Stomach (tissue), 4 donors: ENCODE results near the gene MYB.

Experiments used
- EP300 ChIP-seq: sonication (generic); formaldehyde crosslinking; IDR thresholded peaks from one replicate; pipeline ENCODE4 v1.6.1; 2017; ENCODE audit warnings: antibody characterized with exemption
- POLR2AphosphoS5 ChIP-seq, 3 donors: sonication (generic); formaldehyde crosslinking; IDR thresholded peaks; one replicate each; pipeline ENCODE4 v1.6.1; 2016; ENCODE audit warnings: antibody characterized with exemption in 3 of 3
- TF ChIP-seq, protein P1 (sequence below), 7 experiments: fragments of 450-650 bp in 4 of 7; fragments of 200-600 bp in 3 of 7; sonication (generic) in 3 of 7; IDR thresholded peaks; one replicate each; pipeline ENCODE4 v1.5.1; 2016 to 2019; ENCODE audit warnings: antibody characterized with exemption in 7 of 7, control low read depth in 2 of 7, mild to moderate bottlenecking in 1 of 7

DNA sequence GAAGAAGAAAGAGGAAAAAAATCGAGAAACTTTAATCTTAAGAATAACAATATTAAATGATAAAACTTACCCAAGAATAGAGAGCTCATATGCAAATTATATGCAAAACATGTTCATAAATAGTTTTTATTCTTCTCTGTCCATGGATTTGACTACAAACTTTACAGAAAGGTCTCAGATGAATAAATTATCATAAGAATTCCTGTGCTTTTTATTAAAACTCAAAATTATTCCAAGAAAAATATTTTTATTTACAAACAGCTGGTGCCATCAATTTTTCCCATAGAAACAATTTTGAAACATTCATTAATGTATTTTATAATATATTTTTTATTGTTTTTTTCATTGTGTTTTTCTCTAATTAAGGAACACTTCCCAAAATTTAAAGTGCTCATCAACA is 12.1 kb downstream of the MYB start:
- TF ChIP-seq POLR2AphosphoS5 (IDR thresholded peaks at IDR 0.05) (no peak), EP300 (no peak)
- TF ChIP-seq, protein P1, sequence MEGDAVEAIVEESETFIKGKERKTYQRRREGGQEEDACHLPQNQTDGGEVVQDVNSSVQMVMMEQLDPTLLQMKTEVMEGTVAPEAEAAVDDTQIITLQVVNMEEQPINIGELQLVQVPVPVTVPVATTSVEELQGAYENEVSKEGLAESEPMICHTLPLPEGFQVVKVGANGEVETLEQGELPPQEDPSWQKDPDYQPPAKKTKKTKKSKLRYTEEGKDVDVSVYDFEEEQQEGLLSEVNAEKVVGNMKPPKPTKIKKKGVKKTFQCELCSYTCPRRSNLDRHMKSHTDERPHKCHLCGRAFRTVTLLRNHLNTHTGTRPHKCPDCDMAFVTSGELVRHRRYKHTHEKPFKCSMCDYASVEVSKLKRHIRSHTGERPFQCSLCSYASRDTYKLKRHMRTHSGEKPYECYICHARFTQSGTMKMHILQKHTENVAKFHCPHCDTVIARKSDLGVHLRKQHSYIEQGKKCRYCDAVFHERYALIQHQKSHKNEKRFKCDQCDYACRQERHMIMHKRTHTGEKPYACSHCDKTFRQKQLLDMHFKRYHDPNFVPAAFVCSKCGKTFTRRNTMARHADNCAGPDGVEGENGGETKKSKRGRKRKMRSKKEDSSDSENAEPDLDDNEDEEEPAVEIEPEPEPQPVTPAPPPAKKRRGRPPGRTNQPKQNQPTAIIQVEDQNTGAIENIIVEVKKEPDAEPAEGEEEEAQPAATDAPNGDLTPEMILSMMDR (IDR thresholded peaks at IDR 0.05): no peak
